Astrocyte (in vitro differentiated cells and primary cell): ENCODE data around the gene STX5.

Experiments used
- EZH2 ChIP-seq: IDR thresholded peaks from 2 replicates; pipeline ENCODE4 v1.6.1; 2012; ENCODE audit warnings: mild to moderate bottlenecking, low read length, inconsistent platforms; ENCODE audit not compliant: insufficient read depth
- TF ChIP-seq, protein P1 (sequence below): IDR thresholded peaks from 2 replicates; pipeline ENCODE4 v1.5.1; 2011; ENCODE audit warnings: low read depth, mild to moderate bottlenecking, inconsistent platforms, low read length, moderate library complexity; ENCODE audit not compliant: insufficient read depth

DNA sequence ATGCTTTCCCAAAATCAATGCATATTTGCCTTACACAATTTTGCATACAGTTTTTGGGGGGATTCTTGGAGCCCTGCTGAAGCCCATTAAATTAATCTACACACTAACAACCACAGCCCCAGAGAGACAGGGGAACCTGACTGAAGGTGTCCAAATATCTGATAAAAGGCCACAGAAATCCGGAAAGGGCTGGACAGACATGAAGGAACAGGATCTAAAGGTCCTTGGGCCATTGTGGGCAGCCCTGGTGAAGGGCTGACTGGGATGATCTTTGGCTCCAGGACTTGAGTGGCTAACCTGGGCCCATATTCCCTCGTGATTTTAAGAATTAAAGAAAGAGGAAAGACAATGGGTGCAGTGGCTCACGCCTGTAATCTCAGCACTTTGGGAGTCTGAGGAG is 14.3 kb upstream of the STX5 start:
- TF ChIP-seq, protein P1, sequence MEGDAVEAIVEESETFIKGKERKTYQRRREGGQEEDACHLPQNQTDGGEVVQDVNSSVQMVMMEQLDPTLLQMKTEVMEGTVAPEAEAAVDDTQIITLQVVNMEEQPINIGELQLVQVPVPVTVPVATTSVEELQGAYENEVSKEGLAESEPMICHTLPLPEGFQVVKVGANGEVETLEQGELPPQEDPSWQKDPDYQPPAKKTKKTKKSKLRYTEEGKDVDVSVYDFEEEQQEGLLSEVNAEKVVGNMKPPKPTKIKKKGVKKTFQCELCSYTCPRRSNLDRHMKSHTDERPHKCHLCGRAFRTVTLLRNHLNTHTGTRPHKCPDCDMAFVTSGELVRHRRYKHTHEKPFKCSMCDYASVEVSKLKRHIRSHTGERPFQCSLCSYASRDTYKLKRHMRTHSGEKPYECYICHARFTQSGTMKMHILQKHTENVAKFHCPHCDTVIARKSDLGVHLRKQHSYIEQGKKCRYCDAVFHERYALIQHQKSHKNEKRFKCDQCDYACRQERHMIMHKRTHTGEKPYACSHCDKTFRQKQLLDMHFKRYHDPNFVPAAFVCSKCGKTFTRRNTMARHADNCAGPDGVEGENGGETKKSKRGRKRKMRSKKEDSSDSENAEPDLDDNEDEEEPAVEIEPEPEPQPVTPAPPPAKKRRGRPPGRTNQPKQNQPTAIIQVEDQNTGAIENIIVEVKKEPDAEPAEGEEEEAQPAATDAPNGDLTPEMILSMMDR, result no peak
- no peak for TF ChIP-seq EZH2
